HepG2 (cell line): ENCODE measurements around the gene RAET1L. TPM values are rescaled to one million over a fixed set of nuclear protein-coding genes. Genes with fewer than 3 reads are reported as not detected.

ENCODE experiments used
- ATAC-seq: fragments of 200-7000 bp; cut with Tn5 transposase; 3 replicates; pipeline ENCODE4 v1.9.1; 2020; ENCODE audit warnings: mild to moderate bottlenecking, moderate library complexity
- BruUV-seq: library from RNA; stranded (reverse); fragments of 400-500 nt; replicated peaks from 2 replicates; lab custom pipeline; 2021; lab: Mats Ljungman, UMichigan
- CTCF ChIA-PET: fragments of 300-600 bp; formaldehyde crosslinking; extraction: SDS; loops from one replicate; lab custom pipeline; 2021; ENCODE audit warnings: low total read pairs, inconsistent platforms, low intra/inter-chr PET ratio; lab: Yijun Ruan, JAX
- POLR2A ChIA-PET: fragments of 350-600 bp; sonication (Branson Sonifier 250); formaldehyde crosslinking; loops from one replicate; lab custom pipeline; 2020; ENCODE audit warnings: antibody characterized with exemption, inconsistent platforms; lab: Yijun Ruan, JAX
- DNase-seq: peaks from one replicate; pipeline ENCODE4 v3.0.0-alpha.2; 2015; ENCODE audit warnings: low spot score
- FAIRE-seq: peaks from 3 replicates; lab custom pipeline; 2011; peaks lifted over from hg19 to GRCh38; lab: Jason Lieb, UNC
- H2AFZ ChIP-seq: one replicate; pipeline ENCODE4 v1.6.1; 2011; ENCODE audit warnings: low read length, inconsistent platforms
- H3K27ac ChIP-seq: fragments of 300-600 bp; 3 replicates; pipeline ENCODE4 v1.8.0; 2011; ENCODE audit warnings: mixed run types, mild to moderate bottlenecking, mixed read lengths, low read length, inconsistent platforms; ENCODE audit not compliant: insufficient read depth; ENCODE audit errors: extremely low read length
- H3K27me3 ChIP-seq, 2 experiments: fragments of 200-600 bp in 1 of 2; 2 replicates in 1 of 2; 3 replicates in 1 of 2; pipeline versions ENCODE4 v1.6.0 to v1.8.0; 2011; ENCODE audit warnings: low read length in 2 of 2, mild to moderate bottlenecking in 2 of 2, moderate library complexity in 2 of 2, inconsistent platforms in 1 of 2; ENCODE audit not compliant: insufficient read depth in 2 of 2, control insufficient read depth in 1 of 2
- H3K36me3 ChIP-seq, 2 experiments: fragments of 200-600 bp in 1 of 2; replicated peaks in 1 of 2; 2 replicates in 1 of 2; 3 replicates in 1 of 2; pipeline versions ENCODE4 v1.5.1 to v1.8.0; 2011; ENCODE audit warnings: low read length in 2 of 2, inconsistent platforms in 1 of 2; ENCODE audit not compliant: insufficient read depth in 2 of 2, control insufficient read depth in 1 of 2
- H3K4me1 ChIP-seq: 2 replicates; pipeline ENCODE4 v1.5.1; 2012; ENCODE audit warnings: low read length, inconsistent platforms; ENCODE audit not compliant: insufficient read depth
- H3K4me2 ChIP-seq: 2 replicates; pipeline ENCODE4 v1.6.0; 2011; ENCODE audit warnings: low read depth, low read length, inconsistent platforms
- H3K4me3 ChIP-seq, 3 experiments: fragments of 200-600 bp in 1 of 3; sonication (generic), shearing (Covaris generic) in 1 of 3; replicated peaks in 1 of 3; 2 replicates each; pipeline ENCODE4 v1.5.1; 2011 to 2016; ENCODE audit warnings: low read length in 3 of 3, inconsistent platforms in 2 of 3, low read depth in 2 of 3, mild to moderate bottlenecking in 2 of 3, control low read depth in 1 of 3, mixed read lengths in 1 of 3; ENCODE audit not compliant: insufficient read depth in 1 of 3
- H3K79me2 ChIP-seq: one replicate; pipeline ENCODE4 v1.6.1; 2011; ENCODE audit warnings: low read length, inconsistent platforms; ENCODE audit not compliant: insufficient read depth
- H3K9ac ChIP-seq: 2 replicates; pipeline ENCODE4 v1.6.0; 2011; ENCODE audit warnings: mild to moderate bottlenecking, low read depth, low read length, inconsistent platforms; ENCODE audit not compliant: insufficient read depth
- H3K9me3 ChIP-seq: 2 replicates; pipeline ENCODE4 v1.5.1; 2012; ENCODE audit warnings: mild to moderate bottlenecking, low read length
- H4K20me1 ChIP-seq: 2 replicates; pipeline ENCODE4 v1.6.0; 2011; ENCODE audit warnings: inconsistent platforms, mild to moderate bottlenecking, low read length, moderate library complexity; ENCODE audit not compliant: insufficient read depth
- ATF1 ChIP-seq: IDR thresholded peaks from 2 replicates; pipeline ENCODE4 v1.6.1; 2016; ENCODE audit warnings: mild to moderate bottlenecking, control low read depth
- FLYWCH1 ChIP-seq: sonication (generic); formaldehyde crosslinking; IDR thresholded peaks from 2 replicates; pipeline ENCODE4 v1.8.1; 2023; ENCODE audit warnings: mild to moderate bottlenecking, missing genetic modification reagents
- GMEB2 ChIP-seq: IDR thresholded peaks from 2 replicates; pipeline ENCODE4 v1.6.1; 2016; ENCODE audit warnings: missing biosample characterization, missing genetic modification reagents, low read depth
- HDAC2 ChIP-seq: sonication (generic); formaldehyde crosslinking; IDR thresholded peaks from 2 replicates; pipeline ENCODE4 v1.4.0; 2020; ENCODE audit warnings: missing genetic modification reagents
- PHF5A ChIP-seq: IDR thresholded peaks from one replicate; pipeline ENCODE4 v1.6.1; 2018; ENCODE audit warnings: low read depth, missing genetic modification reagents; ENCODE audit not compliant: unreplicated experiment
- SOX5 ChIP-seq: IDR thresholded peaks from 2 replicates; pipeline ENCODE4 v1.6.1; 2016; ENCODE audit warnings: borderline replicate concordance
- SP140L ChIP-seq: sonication (generic); formaldehyde crosslinking; IDR thresholded peaks from 2 replicates; pipeline ENCODE4 v1.4.0; 2020; ENCODE audit warnings: missing genetic modification reagents, borderline replicate concordance
- TRAFD1 ChIP-seq: sonication (generic); formaldehyde crosslinking; IDR thresholded peaks from 2 replicates; pipeline ENCODE4 v1.5.1; 2020; ENCODE audit warnings: missing genetic modification reagents, mild to moderate bottlenecking, borderline replicate concordance
- ZBTB43 ChIP-seq: sonication (generic); formaldehyde crosslinking; conservative IDR thresholded peaks from 2 replicates; pipeline ENCODE4 v1.4.0; 2020; ENCODE audit warnings: missing genetic modification reagents
- ZFP36L2 ChIP-seq: sonication (generic); formaldehyde crosslinking; IDR thresholded peaks from 2 replicates; pipeline ENCODE4 v1.4.0; 2020; ENCODE audit warnings: missing genetic modification reagents
- ZNF567 ChIP-seq: sonication (generic); formaldehyde crosslinking; IDR thresholded peaks from 2 replicates; pipeline ENCODE4 v1.8.1; 2023; ENCODE audit warnings: mild to moderate bottlenecking, missing genetic modification reagents, borderline replicate concordance
- ZNF609 ChIP-seq: sonication (generic); formaldehyde crosslinking; IDR thresholded peaks from 2 replicates; pipeline ENCODE4 v1.4.0; 2020; ENCODE audit warnings: mild to moderate bottlenecking, missing genetic modification reagents, borderline replicate concordance
- ZNF740 ChIP-seq: sonication (generic); formaldehyde crosslinking; IDR thresholded peaks from 2 replicates; pipeline ENCODE4 v1.4.0; 2020; ENCODE audit warnings: missing genetic modification reagents
- ZNF816 ChIP-seq: sonication (generic); formaldehyde crosslinking; IDR thresholded peaks from 2 replicates; pipeline ENCODE4 v1.8.0; 2022; ENCODE audit warnings: missing genetic modification reagents, mild to moderate bottlenecking, borderline replicate concordance
- ZSCAN30 ChIP-seq: sonication (generic); formaldehyde crosslinking; IDR thresholded peaks from 2 replicates; pipeline ENCODE4 v1.5.0; 2020; ENCODE audit warnings: mild to moderate bottlenecking, missing genetic modification reagents
- WGBS: methylation state at CpG from one replicate; pipeline ENCODE4 v1.1.6; 2017; ENCODE audit warnings: low lambda C conversion rate; 5-methylcytosine and 5-hydroxymethylcytosine counted together
- in situ Hi-C: cut with HindIII; loops from 2 replicates; pipeline ENCODE4 v1.10.0; 2017; ENCODE audit warnings: low pct_unique_long_range_greater_than_20kb; ENCODE audit not compliant: extremely low pct_ligation_motif_present
- intact Hi-C: fragments of 100-400 bp; cut with micrococcal nuclease; formaldehyde crosslinking; loops from one replicate; pipeline ENCODE4 v1.10.0; 2022; ENCODE audit not compliant: unreplicated experiment
- polyA plus RNA-seq, 8 experiments: library from polyadenylated mRNA; depleted of rRNA in 3 of 8; stranded (reverse) in 7 of 8; unstranded in 1 of 8; fragments of >200 nt; fragmentation: Illumina TruSeq in 4 of 8; extraction: Trizol in 4 of 8; gene quantifications; 2 replicates each; pipeline versions ENCODE4 v1.2.1 to v1.2.3, GENCODE V29; 2011 to 2016; ENCODE audit warnings: low read depth in 4 of 8, missing spikeins in 1 of 8, mixed read lengths in 1 of 8; ENCODE audit not compliant: insufficient read depth in 1 of 8
- total RNA-seq, 5 experiments: library from RNA; depleted of rRNA; stranded (reverse); fragments of >200 nt; fragmentation: Illumina TruSeq; extraction: Trizol; gene quantifications; 2 replicates each; pipeline ENCODE4 v1.2.3, GENCODE V29; 2016; ENCODE audit warnings: low read depth in 1 of 5

Gene RAET1L
- total and polyA plus RNA-seq, 2 of the 13 experiments (the other 11 are each of a cell fraction or from before 2014, with no cell fraction given): not detected

GRCh38 chr6:149977221-149977620 lies 48.1 kb downstream of the RAET1L start:
- Histone ChIP-seq H3K4me1 (no peaks in the 10 kb centered on the region), H3K9me3 (no peaks in the 10 kb centered on the region), H3K9ac (no peak overlapping the region), H3K4me2 (no peak overlapping the region), H3K27ac (no peak overlapping the region), H3K36me3 (no peaks in the 10 kb centered on the region), H3K4me3 (no peak overlapping the region), H3K27me3 (peaks cover 3 to 27% of the 10 kb centered on the region in 2 experiments; a peak in 3 of 5 replicates), H4K20me1 (no peaks in the 10 kb centered on the region), H3K79me2 (no peaks in the 10 kb centered on the region), H2AFZ (no peak overlapping the region)
- intact Hi-C loops (no loop called here), in situ Hi-C loops (no loop called here)
- FAIRE-seq (no peak), ATAC-seq (no peak), DNase-seq (no peak)
- WGBS: 0% methylated on average over 2 of the region's 4 CpGs
- ChIA-PET POLR2A (no interaction called here), CTCF (no interaction called here)
- TF ChIP-seq PHF5A (CRISPR knock-in tag) (no peak), ZFP36L2 (CRISPR knock-in tag) (no peak), ZBTB43 (no peak), ATF1 (CRISPR knock-in tag) (no peak), HDAC2 (no peak), ZNF816 (CRISPR knock-in tag) (no peak), ZSCAN30 (CRISPR knock-in tag) (no peak), FLYWCH1 (CRISPR knock-in tag) (no peak), ZNF609 (CRISPR knock-in tag) (no peak), TRAFD1 (CRISPR knock-in tag) (no peak), GMEB2 (CRISPR knock-in tag) (no peak), SP140L (no peak), SOX5 (CRISPR knock-in tag) (no peak), ZNF740 (CRISPR knock-in tag) (no peak), ZNF567 (CRISPR knock-in tag) (no peak)
- BruUV-seq: no TSS peak
